ENCODE results near the gene CNDP1.

DNA sequence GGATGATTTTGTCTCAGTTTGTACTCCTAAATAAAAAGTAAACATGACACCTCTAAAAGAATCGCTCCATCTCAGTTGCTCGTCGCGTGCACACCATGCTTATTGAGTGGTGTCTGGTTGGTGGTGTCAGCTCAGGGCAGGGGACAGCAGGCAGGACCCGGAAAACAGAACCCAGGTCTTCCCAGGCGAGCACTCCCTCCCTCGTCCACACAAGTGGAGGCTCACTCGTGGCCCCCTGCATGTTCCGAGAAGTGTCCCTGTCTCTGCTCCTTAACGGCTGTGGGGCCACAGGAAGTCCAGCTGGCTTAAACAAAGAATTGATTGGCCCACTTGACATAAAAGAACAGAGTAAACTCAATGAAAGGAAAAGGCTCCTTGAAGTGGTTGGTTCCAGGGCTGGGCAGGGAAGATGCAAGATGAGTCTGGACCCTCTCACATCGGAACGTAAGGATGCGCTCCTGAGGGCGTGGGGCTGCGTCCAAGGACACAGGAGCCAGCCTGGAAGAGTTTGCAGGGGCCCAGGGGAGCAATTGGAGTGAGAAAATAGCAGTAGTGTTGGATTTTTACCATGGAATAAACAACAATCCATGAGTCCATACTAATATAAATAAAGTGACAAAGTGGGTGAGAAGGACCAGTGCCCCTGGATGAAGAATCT lies 13.1 kb upstream of the CNDP1 start:
- TF ChIP-seq, protein P1, sequence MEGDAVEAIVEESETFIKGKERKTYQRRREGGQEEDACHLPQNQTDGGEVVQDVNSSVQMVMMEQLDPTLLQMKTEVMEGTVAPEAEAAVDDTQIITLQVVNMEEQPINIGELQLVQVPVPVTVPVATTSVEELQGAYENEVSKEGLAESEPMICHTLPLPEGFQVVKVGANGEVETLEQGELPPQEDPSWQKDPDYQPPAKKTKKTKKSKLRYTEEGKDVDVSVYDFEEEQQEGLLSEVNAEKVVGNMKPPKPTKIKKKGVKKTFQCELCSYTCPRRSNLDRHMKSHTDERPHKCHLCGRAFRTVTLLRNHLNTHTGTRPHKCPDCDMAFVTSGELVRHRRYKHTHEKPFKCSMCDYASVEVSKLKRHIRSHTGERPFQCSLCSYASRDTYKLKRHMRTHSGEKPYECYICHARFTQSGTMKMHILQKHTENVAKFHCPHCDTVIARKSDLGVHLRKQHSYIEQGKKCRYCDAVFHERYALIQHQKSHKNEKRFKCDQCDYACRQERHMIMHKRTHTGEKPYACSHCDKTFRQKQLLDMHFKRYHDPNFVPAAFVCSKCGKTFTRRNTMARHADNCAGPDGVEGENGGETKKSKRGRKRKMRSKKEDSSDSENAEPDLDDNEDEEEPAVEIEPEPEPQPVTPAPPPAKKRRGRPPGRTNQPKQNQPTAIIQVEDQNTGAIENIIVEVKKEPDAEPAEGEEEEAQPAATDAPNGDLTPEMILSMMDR (IDR thresholded peaks at IDR 0.05), result no peak
- no peak for TF ChIP-seq EZH2 (IDR thresholded peaks at IDR 0.05)
